Smooth muscle cell (in vitro differentiated cells): Measurements from ENCODE around the gene ZNF70. TPM values are rescaled to one million over a fixed set of nuclear protein-coding genes. Genes with fewer than 3 reads are reported as not detected.

Experiments
- DNase-seq: peaks from one replicate; lab custom pipeline; 2025; ENCODE audit not compliant: unreplicated experiment; lab: John Stamatoyannopoulos, UW
- H2AFZ ChIP-seq: fragments of 200-600 bp; sonication (generic); 2 replicates; pipeline ENCODE4 v1.6.0; 2016; ENCODE audit warnings: antibody characterized with exemption, low read depth, mild to moderate bottlenecking
- H3F3A ChIP-seq: fragments of 200-600 bp; sonication (generic); 2 replicates; pipeline ENCODE4 v1.6.0; 2017; ENCODE audit warnings: antibody characterized with exemption, low read depth
- H3K27ac ChIP-seq: fragments of 200-600 bp; sonication (generic); 2 replicates; pipeline ENCODE4 v1.5.1; 2016; ENCODE audit warnings: low read depth, mild to moderate bottlenecking
- H3K27me3 ChIP-seq: fragments of 200-600 bp; sonication (generic); 2 replicates; pipeline ENCODE4 v1.6.1; 2016; ENCODE audit warnings: low read depth, mild to moderate bottlenecking
- H3K36me3 ChIP-seq: fragments of 200-600 bp; sonication (generic); 2 replicates; pipeline ENCODE4 v1.5.1; 2016; ENCODE audit warnings: low read depth
- H3K4me1 ChIP-seq: fragments of 200-600 bp; sonication (generic); 2 replicates; pipeline ENCODE4 v1.5.1; 2016; ENCODE audit warnings: low read depth
- H3K4me2 ChIP-seq: fragments of 200-600 bp; sonication (generic); 2 replicates; pipeline ENCODE4 v1.6.0; 2016; ENCODE audit warnings: mild to moderate bottlenecking
- H3K4me3 ChIP-seq: fragments of 200-600 bp; sonication (generic); 2 replicates; pipeline ENCODE4 v1.5.1; 2016; ENCODE audit warnings: mild to moderate bottlenecking
- H3K79me2 ChIP-seq: fragments of 200-600 bp; sonication (generic); 2 replicates; pipeline ENCODE4 v1.6.0; 2016; ENCODE audit warnings: low read depth, mild to moderate bottlenecking
- H3K9ac ChIP-seq: fragments of 200-600 bp; sonication (generic); 2 replicates; pipeline ENCODE4 v1.6.0; 2016; ENCODE audit warnings: low read depth
- H3K9me3 ChIP-seq: fragments of 200-600 bp; sonication (generic); replicated peaks from 2 replicates; pipeline ENCODE4 v1.5.1; 2016; ENCODE audit warnings: low read depth
- H4K20me1 ChIP-seq: fragments of 200-600 bp; sonication (generic); 2 replicates; pipeline ENCODE4 v1.6.0; 2016; ENCODE audit warnings: low read depth
- CTCF ChIP-seq: fragments of 200-600 bp; sonication (generic); IDR thresholded peaks from 2 replicates; pipeline ENCODE4 v1.5.1; 2017; ENCODE audit warnings: borderline replicate concordance, mild to moderate bottlenecking, antibody characterized with exemption; ENCODE audit not compliant: insufficient read depth, poor library complexity, severe bottlenecking
- WGBS: methylation state at CpG from one replicate; pipeline ENCODE4 v1.1.7; 2016; ENCODE audit warnings: low lambda C conversion rate; 5-methylcytosine and 5-hydroxymethylcytosine counted together
- polyA plus RNA-seq: library from polyadenylated mRNA; unstranded; fragments of >200 nt; fragmentation: Nextera tagmentation; extraction: Ambion mirVana; gene quantifications from 2 replicates; pipeline ENCODE4 v1.2.1, GENCODE V29; 2016
- total RNA-seq: library from RNA; depleted of rRNA; stranded (reverse); fragments of >200 nt; gene quantifications from 2 replicates; pipeline ENCODE4 v1.2.3, GENCODE V29; 2014

The ZNF70 gene
- total and polyA plus RNA-seq, 2 experiments from 2014 or later = 2.4 to 6.9 TPM

GRCh38 chr22:23716811-23717801 is 33.8 kb downstream of the ZNF70 start:
- DNase-seq = peak; percentile 39
- H4K20me1 ChIP-seq = no peaks in the 10 kb centered on the region
- H3F3A ChIP-seq = no peaks in the 10 kb centered on the region
- TF ChIP-seq CTCF = no peak
- H3K9me3 ChIP-seq = no peaks in the 10 kb centered on the region
- H3K4me2 ChIP-seq = peak overlapping the region; percentile 97
- no peaks in the 10 kb centered on the region for H3K27me3 ChIP-seq
- peaks cover 11% of the 10 kb centered on the region for H3K79me2 ChIP-seq
- no peak overlapping the region for H3K27ac ChIP-seq
- WGBS = 5% methylated on average over 84 of the region's 84 CpGs
- peaks cover 4% of the 10 kb centered on the region for H3K4me1 ChIP-seq
- no peaks in the 10 kb centered on the region for H3K36me3 ChIP-seq
- peak overlapping the region; percentile 81 for H3K9ac ChIP-seq
- H3K4me3 ChIP-seq = peak overlapping the region; percentile 88
- peak overlapping the region; percentile 98 for H2AFZ ChIP-seq

- Histone ChIP-seq H3K27ac (no peak overlapping the region), H4K20me1 (no peaks in the 10 kb centered on the region), H3K9ac (no peak overlapping the region), H3K27me3 (no peaks in the 10 kb centered on the region), H3K4me2 (peak overlapping the region; percentile 97), H2AFZ (no peak overlapping the region), H3F3A (no peaks in the 10 kb centered on the region), H3K9me3 (no peaks in the 10 kb centered on the region), H3K4me3 (peak overlapping the region; percentile 88), H3K36me3 (no peaks in the 10 kb centered on the region), H3K79me2 (peaks cover 11% of the 10 kb centered on the region), H3K4me1 (peaks cover 4% of the 10 kb centered on the region)
- WGBS = 89% methylated on average over 18 of the region's 18 CpGs
- no peak for TF ChIP-seq CTCF
- no peak for DNase-seq
These were observed 35.0 kb downstream of the ZNF70 start for GRCh38 chr22:23715806-23716375.

- H4K20me1 ChIP-seq = no peaks in the 10 kb centered on the region
- H3K4me1 ChIP-seq = peaks cover 4% of the 10 kb centered on the region
- H3K27ac ChIP-seq = no peak overlapping the region
- H3K79me2 ChIP-seq = peaks cover 11% of the 10 kb centered on the region
- no peaks in the 10 kb centered on the region for H3F3A ChIP-seq
- H3K9ac ChIP-seq = no peak overlapping the region
- WGBS = 92% methylated on average over 17 of the region's 23 CpGs
- H3K4me2 ChIP-seq = no peak overlapping the region
- H3K27me3 ChIP-seq = no peaks in the 10 kb centered on the region
- H3K4me3 ChIP-seq = no peak overlapping the region
- no peaks in the 10 kb centered on the region for H3K36me3 ChIP-seq
- no peaks in the 10 kb centered on the region for H3K9me3 ChIP-seq
- H2AFZ ChIP-seq = no peak overlapping the region
- DNase-seq = no peak
- TF ChIP-seq CTCF = no peak
These were observed 36.0 kb downstream of the ZNF70 start for GRCh38 chr22:23714596-23715578.
